ENCODE measurements around the gene CEP19. TPM values are rescaled to one million over a fixed set of nuclear protein-coding genes. Genes with fewer than 3 reads are reported as not detected.

CEP19 gene
- total and polyA plus RNA-seq, 4 donors, result 0.44 to 0.79 (median 0.67) TPM

DNA sequence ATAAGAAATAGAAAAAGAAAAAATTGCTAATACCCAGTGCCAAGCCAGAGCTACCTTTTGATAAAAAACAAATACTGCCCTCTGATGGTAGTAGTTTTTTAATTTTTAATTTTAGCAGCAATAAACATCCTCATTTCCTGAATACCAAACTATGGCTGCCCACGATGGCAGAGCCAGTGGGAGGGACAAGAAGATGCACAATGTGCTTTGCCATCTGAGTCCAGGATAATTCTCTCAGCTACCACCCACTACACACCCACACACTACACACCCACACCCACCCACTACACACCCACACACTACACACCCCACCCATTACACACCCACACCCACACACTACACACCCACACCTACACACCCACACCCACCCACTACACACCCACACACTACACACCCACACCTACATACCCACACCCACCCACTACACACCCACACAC lies 17.8 kb downstream of the CEP19 start:
- Histone ChIP-seq H3K36me3 (ENCODE audit: control insufficient read depth in 4 of 4, insufficient read depth in 3 of 4, low read depth in 1 of 4, low read length in 3 of 4) (no peaks in the 10 kb centered on the region), H3K27ac (ENCODE audit: low read depth in 1 of 2, low read length in 2 of 2) (no peak overlapping the region), H3K4me3 (ENCODE audit: low read depth in 1 of 3, low read length in 3 of 3) (no peak overlapping the region), H3K9ac (ENCODE audit: low read depth in 1 of 2, low read length in 2 of 2) (no peak overlapping the region), H3K9me3 (ENCODE audit: control insufficient read depth in 4 of 4, low read length in 3 of 4) (no peaks in the 10 kb centered on the region), H3K27me3 (ENCODE audit: control insufficient read depth in 4 of 4, insufficient read depth in 4 of 4, low read length in 3 of 4) (no peaks in the 10 kb centered on the region), H3K4me1 (ENCODE audit: control insufficient read depth in 4 of 4, insufficient read depth in 4 of 4, low read length in 3 of 4) (no peaks in the 10 kb centered on the region)
- 26% methylated on average over 1 of the region's 1 CpG for WGBS
- no peak for TF ChIP-seq ZBTB33 (IDR thresholded peaks at IDR 0.05)
- no peak for TF ChIP-seq REST (IDR thresholded peaks at IDR 0.05)
- no peak for TF ChIP-seq ATF3 (IDR thresholded peaks at IDR 0.05)
- no peak for TF ChIP-seq RXRA (IDR thresholded peaks at IDR 0.05)
- TF ChIP-seq HNF4G (IDR thresholded peaks at IDR 0.05), result no peak
- TF ChIP-seq FOXA1 (IDR thresholded peaks at IDR 0.05), result no peak
- TF ChIP-seq, protein P1, sequence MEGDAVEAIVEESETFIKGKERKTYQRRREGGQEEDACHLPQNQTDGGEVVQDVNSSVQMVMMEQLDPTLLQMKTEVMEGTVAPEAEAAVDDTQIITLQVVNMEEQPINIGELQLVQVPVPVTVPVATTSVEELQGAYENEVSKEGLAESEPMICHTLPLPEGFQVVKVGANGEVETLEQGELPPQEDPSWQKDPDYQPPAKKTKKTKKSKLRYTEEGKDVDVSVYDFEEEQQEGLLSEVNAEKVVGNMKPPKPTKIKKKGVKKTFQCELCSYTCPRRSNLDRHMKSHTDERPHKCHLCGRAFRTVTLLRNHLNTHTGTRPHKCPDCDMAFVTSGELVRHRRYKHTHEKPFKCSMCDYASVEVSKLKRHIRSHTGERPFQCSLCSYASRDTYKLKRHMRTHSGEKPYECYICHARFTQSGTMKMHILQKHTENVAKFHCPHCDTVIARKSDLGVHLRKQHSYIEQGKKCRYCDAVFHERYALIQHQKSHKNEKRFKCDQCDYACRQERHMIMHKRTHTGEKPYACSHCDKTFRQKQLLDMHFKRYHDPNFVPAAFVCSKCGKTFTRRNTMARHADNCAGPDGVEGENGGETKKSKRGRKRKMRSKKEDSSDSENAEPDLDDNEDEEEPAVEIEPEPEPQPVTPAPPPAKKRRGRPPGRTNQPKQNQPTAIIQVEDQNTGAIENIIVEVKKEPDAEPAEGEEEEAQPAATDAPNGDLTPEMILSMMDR (IDR thresholded peaks at IDR 0.05; ENCODE audit: low read depth, low read length, missing input control), result no peak
- TF ChIP-seq, protein P2, sequence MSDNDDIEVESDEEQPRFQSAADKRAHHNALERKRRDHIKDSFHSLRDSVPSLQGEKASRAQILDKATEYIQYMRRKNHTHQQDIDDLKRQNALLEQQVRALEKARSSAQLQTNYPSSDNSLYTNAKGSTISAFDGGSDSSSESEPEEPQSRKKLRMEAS (IDR thresholded peaks at IDR 0.05), result no peak
- TF ChIP-seq EGR1 (IDR thresholded peaks at IDR 0.05; ENCODE audit: low read depth in 2 of 2), result no peak
- TF ChIP-seq YY1 (IDR thresholded peaks at IDR 0.05), result no peak
- TF ChIP-seq TAF1 (conservative IDR thresholded peaks at IDR 0.05), result no peak
- no peak for DNase-seq (ENCODE audit: low spot score)

DNA sequence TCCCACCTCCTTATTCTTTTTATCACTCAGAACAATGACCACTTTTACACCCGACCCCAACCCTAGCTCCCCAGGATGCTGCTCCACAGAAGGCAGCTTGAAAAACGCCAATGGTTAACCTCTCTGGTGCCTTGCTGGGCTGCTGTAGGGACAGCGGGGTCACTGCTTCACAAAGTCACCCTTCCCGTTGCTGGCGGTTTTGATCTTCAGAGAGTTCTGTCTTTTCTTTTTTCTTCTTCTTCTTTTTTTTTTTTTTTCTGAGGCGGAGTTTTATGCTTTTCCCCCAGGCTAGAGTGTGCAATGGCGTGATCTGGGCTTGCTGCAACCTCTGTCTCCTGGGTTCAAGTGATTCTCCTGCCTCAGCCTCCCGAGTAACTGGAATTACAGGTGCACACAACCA lies 20.7 kb downstream of the CEP19 start:
- Histone ChIP-seq H3K4me1 (ENCODE audit: control insufficient read depth in 4 of 4, insufficient read depth in 4 of 4, low read length in 3 of 4) (no peaks in the 10 kb centered on the region), H3K36me3 (ENCODE audit: control insufficient read depth in 4 of 4, insufficient read depth in 3 of 4, low read depth in 1 of 4, low read length in 3 of 4) (no peaks in the 10 kb centered on the region), H3K9me3 (ENCODE audit: control insufficient read depth in 4 of 4, low read length in 3 of 4) (no peaks in the 10 kb centered on the region), H3K9ac (ENCODE audit: low read depth in 1 of 2, low read length in 2 of 2) (no peak overlapping the region), H3K27me3 (ENCODE audit: control insufficient read depth in 4 of 4, insufficient read depth in 4 of 4, low read length in 3 of 4) (no peaks in the 10 kb centered on the region), H3K27ac (ENCODE audit: low read depth in 1 of 2, low read length in 2 of 2) (no peak overlapping the region), H3K4me3 (ENCODE audit: low read depth in 1 of 3, low read length in 3 of 3) (no peak overlapping the region)
- no peak for TF ChIP-seq REST (IDR thresholded peaks at IDR 0.05)
- no peak for TF ChIP-seq GABPA (IDR thresholded peaks at IDR 0.05 in 1 of 2, conservative IDR thresholded peaks at IDR 0.05 in 1 of 2)
- no peak for TF ChIP-seq JUND (IDR thresholded peaks at IDR 0.05)
- TF ChIP-seq HNF4G (IDR thresholded peaks at IDR 0.05), result no peak
- TF ChIP-seq ZBTB33 (IDR thresholded peaks at IDR 0.05), result no peak
- no peak for TF ChIP-seq YY1 (IDR thresholded peaks at IDR 0.05)
- TF ChIP-seq RAD21 (IDR thresholded peaks at IDR 0.05), result no peak
- TF ChIP-seq TAF1 (conservative IDR thresholded peaks at IDR 0.05), result no peak
- TF ChIP-seq FOXA1 (IDR thresholded peaks at IDR 0.05), result no peak
- TF ChIP-seq FOXA2 (IDR thresholded peaks at IDR 0.05), result no peak
- no peak for TF ChIP-seq EGR1 (IDR thresholded peaks at IDR 0.05; ENCODE audit: low read depth in 2 of 2)
- no peak for TF ChIP-seq RXRA (IDR thresholded peaks at IDR 0.05)
- no peak for TF ChIP-seq SP1 (IDR thresholded peaks at IDR 0.05)
- no peak for TF ChIP-seq NR2F2 (IDR thresholded peaks at IDR 0.05)
- TF ChIP-seq HNF4A (conservative IDR thresholded peaks at IDR 0.05), result no peak
- WGBS, result 69% methylated on average over 8 of the region's 8 CpGs
- no peak for DNase-seq (ENCODE audit: low spot score)
